ENCODE results near the gene H6PD.

H6PD gene

GRCh38 chr1:9240914-9241820 lies 6.6 kb downstream of the H6PD start:
- no peak overlapping the region for H3K4me3 ChIP-seq (ENCODE audit: low read length)
- TF ChIP-seq ZNF274 (IDR thresholded peaks at IDR 0.05; ENCODE audit: low read depth, low read length), result no peak

GRCh38 chr1:9241891-9242290 lies 7.3 kb downstream of the H6PD start:
- no peak for TF ChIP-seq ZNF274 (IDR thresholded peaks at IDR 0.05; ENCODE audit: low read depth, low read length)

GRCh38 chr1:9242338-9242969 lies 7.9 kb downstream of the H6PD start:
- no peak for TF ChIP-seq ZNF274 (IDR thresholded peaks at IDR 0.05; ENCODE audit: low read depth, low read length)
- H3K4me3 ChIP-seq (ENCODE audit: low read length), result no peak overlapping the region

More at GRCh38 chr1:9241891-9242290, 7.3 kb downstream of the H6PD start:
- no peak overlapping the region for H3K4me3 ChIP-seq (ENCODE audit: low read length)

- no peak for TF ChIP-seq ZNF274 (IDR thresholded peaks at IDR 0.05; ENCODE audit: low read depth, low read length)
- no peak overlapping the region for H3K4me3 ChIP-seq (ENCODE audit: low read length)
Measured at GRCh38 chr1:9243066-9243739, 8.6 kb downstream of the H6PD start.

GRCh38 chr1:9244501-9245229 lies 10.1 kb downstream of the H6PD start:
- no peak overlapping the region for H3K4me3 ChIP-seq (ENCODE audit: low read length)
- TF ChIP-seq ZNF274 (IDR thresholded peaks at IDR 0.05; ENCODE audit: low read depth, low read length), result no peak

GRCh38 chr1:9245230-9245619 lies 10.7 kb downstream of the H6PD start:
- no peak for TF ChIP-seq ZNF274 (IDR thresholded peaks at IDR 0.05; ENCODE audit: low read depth, low read length)

GRCh38 chr1:9245661-9246060 lies 11.1 kb downstream of the H6PD start:
- TF ChIP-seq ZNF274 (IDR thresholded peaks at IDR 0.05; ENCODE audit: low read depth, low read length), result no peak
- H3K4me3 ChIP-seq (ENCODE audit: low read length), result no peak overlapping the region

More at GRCh38 chr1:9245230-9245619, 10.7 kb downstream of the H6PD start:
- H3K4me3 ChIP-seq (ENCODE audit: low read length), result no peak overlapping the region

- no peak overlapping the region for H3K4me3 ChIP-seq (ENCODE audit: low read length)
- TF ChIP-seq ZNF274 (IDR thresholded peaks at IDR 0.05; ENCODE audit: low read depth, low read length), result no peak
Measured at GRCh38 chr1:9246215-9246614, 11.6 kb downstream of the H6PD start.

- no peak for TF ChIP-seq ZNF274 (IDR thresholded peaks at IDR 0.05; ENCODE audit: low read depth, low read length)
Measured at GRCh38 chr1:9246841-9247785, 12.5 kb downstream of the H6PD start.

GRCh38 chr1:9247894-9248293 lies 13.3 kb downstream of the H6PD start:
- no peak overlapping the region for H3K4me3 ChIP-seq (ENCODE audit: low read length)
- TF ChIP-seq ZNF274 (IDR thresholded peaks at IDR 0.05; ENCODE audit: low read depth, low read length), result no peak

More at GRCh38 chr1:9246841-9247785, 12.5 kb downstream of the H6PD start:
- H3K4me3 ChIP-seq (ENCODE audit: low read length), result no peak overlapping the region

GRCh38 chr1:9248341-9249262 lies 14.0 kb downstream of the H6PD start:
- TF ChIP-seq ZNF274 (IDR thresholded peaks at IDR 0.05; ENCODE audit: low read depth, low read length), result no peak
- no peak overlapping the region for H3K4me3 ChIP-seq (ENCODE audit: low read length)

- TF ChIP-seq ZNF274 (IDR thresholded peaks at IDR 0.05; ENCODE audit: low read depth, low read length), result no peak
- H3K4me3 ChIP-seq (ENCODE audit: low read length), result no peak overlapping the region
Measured at GRCh38 chr1:9249263-9249533, 14.6 kb downstream of the H6PD start.
